BE2C (cell line): ENCODE results near the gene PPP2R5C. TPM values are rescaled to one million over a fixed set of nuclear protein-coding genes. Genes with fewer than 3 reads are reported as not detected.
A peak's percentile ranks its signal among the peaks of the same experiment; 100 is the strongest.
"Not testable (repeated sequence)": the region's sequence is repeated elsewhere in the genome, so short reads cannot be mapped to it uniquely, and the experiment has no call there.

Experiments used
- DNase-seq: peaks from one replicate; pipeline ENCODE4 v3.0.0-alpha.2; 2020
- H3K27me3 ChIP-seq: fragments of 250-450 bp; sonication (Bioruptor Pico); 2 replicates; pipeline ENCODE4 v1.5.1; 2020; ENCODE audit warnings: mild to moderate bottlenecking
- H3K36me3 ChIP-seq: fragments of 250-450 bp; sonication (Bioruptor Pico); 2 replicates; pipeline ENCODE4 v1.5.1; 2020; ENCODE audit warnings: mild to moderate bottlenecking
- H3K4me1 ChIP-seq: fragments of 250-450 bp; sonication (Bioruptor Pico); 2 replicates; pipeline ENCODE4 v1.5.1; 2020
- H3K4me3 ChIP-seq: 2 replicates; pipeline ENCODE4 v1.5.1; 2011; ENCODE audit warnings: low read depth, low read length
- H3K9me3 ChIP-seq: fragments of 250-450 bp; sonication (Bioruptor Pico); 2 replicates; pipeline ENCODE4 v1.5.1; 2020
- polyA plus RNA-seq: library from polyadenylated mRNA; unstranded; fragments of >200 nt; gene quantifications from one replicate; pipeline ENCODE4 v1.2.1, GENCODE V29; 2012; ENCODE audit warnings: low read depth, missing spikeins; ENCODE audit not compliant: insufficient read length, insufficient read depth
- TF ChIP-seq, protein P1 (sequence below): IDR thresholded peaks from 2 replicates; pipeline ENCODE4 v1.5.1; 2012; ENCODE audit warnings: mild to moderate bottlenecking, low read depth, low read length

The PPP2R5C gene
- 55.0 TPM for polyA plus RNA-seq

DNA sequence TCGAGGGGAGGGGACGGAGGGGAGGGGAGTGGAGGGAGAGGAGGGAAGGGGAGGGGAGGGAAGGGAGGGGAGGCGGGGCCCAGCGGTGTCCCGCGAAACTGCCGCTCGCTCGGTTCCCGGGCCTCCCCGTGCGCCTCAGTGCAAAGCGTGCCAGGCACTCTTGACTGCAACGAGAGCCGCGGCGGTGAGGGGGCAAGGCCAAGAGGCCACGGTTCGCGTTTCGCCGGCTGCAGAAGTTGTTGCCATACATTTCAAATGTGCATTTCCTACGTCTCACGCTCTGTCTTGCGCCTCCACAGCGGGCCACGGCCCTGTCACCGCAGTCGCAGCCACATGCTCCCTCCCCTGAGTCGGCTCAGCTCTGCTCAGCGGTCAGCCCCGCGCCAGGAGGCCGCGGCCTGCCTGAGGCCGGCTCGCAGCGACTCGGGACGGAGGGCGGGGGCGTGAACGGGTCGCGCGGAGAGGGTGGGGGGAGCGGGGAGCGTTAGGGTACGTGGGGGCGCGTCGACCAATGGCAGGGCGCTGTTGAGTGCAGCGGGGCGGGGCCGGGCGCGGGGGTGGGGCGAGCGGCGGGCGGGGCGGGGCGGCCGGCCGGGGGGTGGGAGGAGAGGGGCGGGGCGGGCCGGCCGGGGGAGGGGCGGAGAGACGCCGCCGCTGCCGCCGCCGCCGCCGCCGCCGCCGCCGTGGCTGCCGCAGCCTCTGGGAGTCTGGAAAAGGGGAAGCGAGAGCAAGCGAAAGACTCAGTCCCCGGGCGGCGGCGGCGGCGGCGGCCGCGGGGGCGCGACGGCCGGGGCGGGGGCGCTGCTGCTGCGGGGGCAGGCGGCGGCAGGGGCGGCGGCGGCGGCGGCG is at the start of gene PPP2R5C:
Gene PPP2R5C (plus strand): TSS at position 678 of the 849 bp plus-strand sequence. CDS start 185 bp downstream, outside the sequence.
- peaks cover 10% of the 10 kb centered on the region for H3K4me1 ChIP-seq
- no peaks in the 10 kb centered on the region for H3K9me3 ChIP-seq
- DNase-seq = peak; percentile 96
- H3K36me3 ChIP-seq = no peaks in the 10 kb centered on the region
- H3K4me3 ChIP-seq = peak within 1 kb of the TSS; percentile 83
- TF ChIP-seq, protein P1, sequence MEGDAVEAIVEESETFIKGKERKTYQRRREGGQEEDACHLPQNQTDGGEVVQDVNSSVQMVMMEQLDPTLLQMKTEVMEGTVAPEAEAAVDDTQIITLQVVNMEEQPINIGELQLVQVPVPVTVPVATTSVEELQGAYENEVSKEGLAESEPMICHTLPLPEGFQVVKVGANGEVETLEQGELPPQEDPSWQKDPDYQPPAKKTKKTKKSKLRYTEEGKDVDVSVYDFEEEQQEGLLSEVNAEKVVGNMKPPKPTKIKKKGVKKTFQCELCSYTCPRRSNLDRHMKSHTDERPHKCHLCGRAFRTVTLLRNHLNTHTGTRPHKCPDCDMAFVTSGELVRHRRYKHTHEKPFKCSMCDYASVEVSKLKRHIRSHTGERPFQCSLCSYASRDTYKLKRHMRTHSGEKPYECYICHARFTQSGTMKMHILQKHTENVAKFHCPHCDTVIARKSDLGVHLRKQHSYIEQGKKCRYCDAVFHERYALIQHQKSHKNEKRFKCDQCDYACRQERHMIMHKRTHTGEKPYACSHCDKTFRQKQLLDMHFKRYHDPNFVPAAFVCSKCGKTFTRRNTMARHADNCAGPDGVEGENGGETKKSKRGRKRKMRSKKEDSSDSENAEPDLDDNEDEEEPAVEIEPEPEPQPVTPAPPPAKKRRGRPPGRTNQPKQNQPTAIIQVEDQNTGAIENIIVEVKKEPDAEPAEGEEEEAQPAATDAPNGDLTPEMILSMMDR = no peak
- H3K27me3 ChIP-seq = peaks cover 11% of the 10 kb centered on the region

DNA sequence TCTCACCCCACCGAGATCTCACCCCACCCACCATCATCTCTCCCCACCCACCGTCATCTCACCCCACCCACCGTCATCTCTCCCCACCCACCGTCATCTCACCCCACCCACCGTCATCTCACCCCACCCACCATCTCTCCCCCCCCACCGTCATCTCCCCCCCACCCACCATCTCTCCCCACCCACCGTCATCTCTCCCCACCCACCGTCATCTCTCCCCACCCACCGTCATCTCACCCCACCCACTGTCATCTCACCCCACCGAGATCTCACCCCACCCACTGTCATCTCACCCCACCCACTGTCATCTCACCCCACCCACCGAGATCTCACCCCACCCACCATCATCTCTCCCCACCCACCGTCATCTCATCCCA is 49.7 kb upstream of the PPP2R5C start:
- H3K9me3 ChIP-seq, H3K4me1 ChIP-seq, DNase-seq, H3K4me3 ChIP-seq, H3K27me3 ChIP-seq, H3K36me3 ChIP-seq: not testable (repeated sequence)

DNA sequence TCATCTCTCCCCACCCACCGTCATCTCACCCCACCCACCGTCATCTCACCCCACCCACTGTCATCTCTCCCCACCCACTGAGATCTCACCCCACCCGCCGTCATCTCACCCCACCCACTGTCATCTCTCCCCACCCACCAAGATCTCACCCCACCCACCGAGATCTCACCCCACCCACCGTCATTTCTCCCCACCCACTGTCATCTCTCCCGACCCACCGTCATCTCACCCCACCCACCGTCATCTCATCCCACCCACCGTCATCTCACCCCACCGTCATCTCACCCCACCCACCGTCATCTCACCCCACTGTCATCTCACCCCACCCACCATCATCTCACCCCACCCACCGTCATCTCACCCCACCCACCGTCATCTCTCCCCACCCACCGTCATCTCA is 49.2 kb upstream of the PPP2R5C start:
- H3K9me3 ChIP-seq, H3K4me3 ChIP-seq, DNase-seq, H3K4me1 ChIP-seq, H3K36me3 ChIP-seq, H3K27me3 ChIP-seq: not testable (repeated sequence)

DNA sequence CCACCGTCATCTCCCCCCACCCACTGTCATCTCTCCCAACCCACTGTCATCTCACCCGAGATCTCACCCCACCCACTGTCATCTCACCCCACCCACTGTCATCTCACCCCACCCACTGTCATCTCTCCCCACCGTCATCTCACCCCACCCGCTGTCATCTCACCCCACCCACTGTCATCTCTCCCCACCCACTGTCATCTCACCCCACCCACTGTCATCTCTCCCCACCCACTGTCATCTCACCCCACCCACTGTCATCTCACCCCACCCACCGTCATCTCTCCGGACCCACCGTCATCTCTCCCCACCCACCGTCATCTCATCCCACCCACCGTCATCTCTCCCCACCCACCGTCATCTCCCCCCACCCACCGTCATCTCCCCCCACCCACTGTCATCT is 48.4 kb upstream of the PPP2R5C start:
- H3K4me3 ChIP-seq, H3K36me3 ChIP-seq, H3K27me3 ChIP-seq, DNase-seq, H3K9me3 ChIP-seq, H3K4me1 ChIP-seq: not testable (repeated sequence)

DNA sequence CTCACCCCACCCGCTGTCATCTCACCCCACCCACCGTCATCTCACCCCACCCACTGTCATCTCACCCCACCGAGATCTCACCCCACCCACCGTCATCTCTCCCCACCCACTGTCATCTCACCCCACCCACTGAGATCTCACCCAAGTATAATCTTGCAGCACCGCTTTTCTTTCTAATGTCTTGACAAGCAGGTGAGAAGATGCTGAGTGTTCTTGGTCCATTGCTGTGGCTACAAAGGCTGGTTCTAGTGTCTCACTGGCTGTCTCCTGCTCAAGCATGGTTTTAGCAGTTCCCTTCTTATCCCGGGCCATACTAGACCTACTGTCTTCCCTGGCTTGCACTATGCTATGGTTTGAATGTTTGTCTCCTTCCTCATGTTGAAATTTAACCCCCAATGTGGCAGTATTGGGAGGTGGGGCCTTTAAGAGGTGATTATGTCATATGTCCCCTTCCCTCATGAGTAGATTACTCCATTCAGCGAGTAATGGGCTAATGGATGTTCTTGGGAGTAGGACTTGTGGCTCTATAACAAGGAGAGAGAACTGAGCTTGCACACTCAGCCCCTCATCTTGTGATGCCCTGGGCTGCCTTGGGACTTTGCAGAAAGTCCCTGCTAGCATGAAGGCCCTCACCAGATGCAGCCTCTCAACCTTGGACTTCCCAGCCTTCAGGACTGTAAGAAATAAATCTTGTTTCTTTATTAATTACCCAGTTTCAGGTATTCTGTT is 47.7 kb upstream of the PPP2R5C start:
- DNase-seq = no peak
- no peaks in the 10 kb centered on the region for H3K36me3 ChIP-seq
- TF ChIP-seq, protein P1 = no peak
- no peak overlapping the region for H3K4me3 ChIP-seq
- H3K4me1 ChIP-seq = no peaks in the 10 kb centered on the region
- H3K27me3 ChIP-seq = no peaks in the 10 kb centered on the region
- H3K9me3 ChIP-seq = no peaks in the 10 kb centered on the region

DNA sequence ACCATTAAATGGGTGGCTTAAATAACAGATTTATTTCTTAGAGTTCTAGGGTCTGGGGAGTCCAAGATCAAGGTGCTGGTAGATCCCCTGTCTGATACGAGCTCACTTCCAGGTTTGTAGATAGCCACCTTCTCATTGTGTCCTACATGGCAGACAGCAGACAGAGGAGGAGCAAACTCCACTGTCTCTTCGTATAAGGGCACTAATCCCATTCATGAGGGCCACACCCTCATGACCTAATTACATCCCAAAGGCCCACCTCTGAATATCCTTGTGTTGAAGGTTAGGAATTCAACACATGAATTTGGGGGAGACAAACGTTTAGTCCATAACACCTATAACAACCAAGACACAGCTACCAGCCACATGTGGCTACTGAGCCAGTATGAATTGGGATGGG is 47.1 kb upstream of the PPP2R5C start:
- TF ChIP-seq, protein P1 = no peak
- Histone ChIP-seq H3K4me3 (no peak overlapping the region), H3K36me3 (no peaks in the 10 kb centered on the region), H3K9me3 (no peaks in the 10 kb centered on the region), H3K27me3 (no peaks in the 10 kb centered on the region), H3K4me1 (no peaks in the 10 kb centered on the region)
- DNase-seq = no peak

DNA sequence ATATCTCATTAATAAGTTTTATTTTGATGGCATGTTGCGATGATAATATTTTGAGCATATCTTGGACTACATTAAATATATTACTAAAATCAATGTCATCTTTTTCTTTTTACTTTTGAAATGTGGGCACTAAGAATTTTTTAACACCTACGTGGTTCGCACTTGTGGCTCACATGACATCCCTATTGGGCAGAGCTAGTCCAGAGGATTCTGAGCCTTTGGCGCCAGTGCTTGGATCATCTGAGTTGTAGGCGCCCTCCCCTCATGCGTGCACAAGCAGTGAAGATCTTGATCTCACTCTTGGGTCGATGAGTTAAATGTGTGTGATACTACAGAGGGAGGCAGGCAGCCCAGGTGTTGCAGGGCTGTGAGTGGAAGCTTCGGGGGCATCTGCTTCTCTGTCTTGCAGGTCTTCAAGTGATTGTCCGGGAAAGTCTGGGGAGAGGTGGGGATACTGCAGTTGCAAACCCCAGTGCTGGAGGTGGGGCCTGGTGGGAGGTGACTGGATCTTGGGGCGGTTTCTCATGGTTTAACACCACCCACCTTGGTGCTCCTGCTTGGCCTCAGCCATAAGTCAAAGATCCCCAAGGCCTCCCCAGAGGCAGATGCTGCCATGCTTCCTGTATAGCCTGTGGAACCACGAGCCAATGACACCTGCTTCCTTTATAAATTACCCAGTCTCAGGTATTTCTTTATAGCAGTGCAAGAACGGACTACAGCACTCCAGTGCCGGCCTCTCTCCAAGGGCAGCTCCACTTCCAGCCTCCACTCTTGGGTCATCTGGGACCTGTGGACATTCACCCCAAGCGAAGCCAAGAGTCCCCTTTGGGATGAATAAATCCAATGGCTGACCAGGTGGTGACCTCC is 46.1 kb upstream of the PPP2R5C start:
- TF ChIP-seq, protein P1 = no peak
- Histone ChIP-seq H3K4me1 (no peaks in the 10 kb centered on the region), H3K36me3 (no peaks in the 10 kb centered on the region), H3K9me3 (no peaks in the 10 kb centered on the region), H3K27me3 (no peaks in the 10 kb centered on the region), H3K4me3 (no peak overlapping the region)
- no peak for DNase-seq
